ENCODE results near the gene SSR2. TPM values are rescaled to one million over a fixed set of nuclear protein-coding genes. Genes with fewer than 3 reads are reported as not detected.

SSR2 gene
- total RNA-seq, 2 experiments from 2014 or later = 147 to 153 TPM

DNA sequence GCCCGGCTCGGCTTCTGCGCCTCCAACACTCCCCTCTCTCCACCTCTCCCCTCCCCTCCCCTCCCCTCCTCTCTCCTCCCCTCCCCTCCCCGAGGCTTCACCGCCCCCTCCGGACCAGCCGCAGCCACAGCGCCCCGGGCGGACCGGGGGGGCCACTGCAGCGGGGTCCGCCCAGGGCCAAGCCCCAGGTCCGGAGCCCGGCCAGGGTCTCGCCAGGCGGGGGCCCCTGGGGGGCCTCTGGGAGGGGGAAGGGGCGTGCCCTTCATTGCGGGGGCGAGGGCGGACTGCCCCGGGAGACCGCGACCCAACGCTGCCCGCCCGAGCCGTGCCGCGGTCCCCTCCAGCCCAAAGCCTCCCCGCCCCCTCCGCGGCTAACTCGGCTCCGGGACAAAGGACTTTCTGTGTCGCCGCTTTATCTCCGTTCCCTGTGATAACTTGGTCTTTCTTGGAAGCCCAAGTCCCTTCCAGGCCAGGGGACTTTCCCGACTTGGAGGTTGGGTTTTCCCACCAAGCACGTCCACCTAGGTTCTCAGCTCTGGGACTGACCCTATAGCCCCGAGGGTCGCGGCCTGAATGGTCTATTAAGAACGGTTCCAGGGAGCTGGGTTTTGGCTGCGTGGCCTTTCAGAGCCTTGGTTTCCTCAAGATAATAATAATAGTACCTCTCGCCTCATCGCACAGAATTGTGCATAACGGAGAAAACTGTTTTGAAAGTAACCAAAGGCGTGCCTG lies 33.2 kb upstream of the SSR2 start, which contains the start of gene UBQLN4:
Gene UBQLN4, minus strand, starts transcription at position 31 of the 732 bp plus-strand sequence. CDS start 97 bp downstream, outside the sequence.
- H3K9me3 ChIP-seq (ENCODE audit: low read length) = no peaks in the 10 kb centered on the region
- peak within 1 kb of the TSS; percentile 81 for H3K4me3 ChIP-seq (ENCODE audit: low read depth, low read length, poor library complexity, severe bottlenecking)
- H3K9me2 ChIP-seq (ENCODE audit: insufficient read depth, low read length) = no peaks in the 10 kb centered on the region
- H4K20me1 ChIP-seq (ENCODE audit: insufficient read depth, low read length) = no peaks in the 10 kb centered on the region
- CTCF ChIA-PET (ENCODE audit: unreplicated experiment) = interaction anchor here (0.6 kb wide), 3 partner anchors 9 to 64 kb away, joined by 5 to 7 read pairs (median 6); no protein-coding TSS in a partner anchor
- peak within 1 kb of the TSS; percentile 86 for H3K27ac ChIP-seq (ENCODE audit: low read depth, low read length, poor library complexity, severe bottlenecking)
- POLR2A ChIA-PET = interaction anchor here (0.6 to 0.7 kb wide), 3 partner anchors 15 to 139 kb away, joined by 3 to 6 read pairs (median 6); no protein-coding TSS in a partner anchor
- peaks cover 19% of the 10 kb centered on the region for H3K36me3 ChIP-seq (ENCODE audit: insufficient read depth, low read length)
- BruUV-seq (replicated peaks) = TSS peak; percentile 99
- H3K4me2 ChIP-seq (ENCODE audit: low read length) = peak within 1 kb of the TSS; percentile 95
- H2AFZ ChIP-seq (ENCODE audit: low read length) = peak within 1 kb of the TSS; percentile 59
- DNase-seq (ENCODE audit: low spot score) = peak; percentile 91
- H3K4me1 ChIP-seq (ENCODE audit: insufficient read depth, low read length, poor library complexity, severe bottlenecking) = peaks cover 21% of the 10 kb centered on the region
- intact Hi-C loops (cut with micrococcal nuclease; ENCODE audit: unreplicated experiment) = loop anchor here (2.0 kb wide), 2 partner anchors 33 to 119 kb away; partner anchors contain the start of genes KHDC4 and SSR2
- TF ChIP-seq, protein P1, sequence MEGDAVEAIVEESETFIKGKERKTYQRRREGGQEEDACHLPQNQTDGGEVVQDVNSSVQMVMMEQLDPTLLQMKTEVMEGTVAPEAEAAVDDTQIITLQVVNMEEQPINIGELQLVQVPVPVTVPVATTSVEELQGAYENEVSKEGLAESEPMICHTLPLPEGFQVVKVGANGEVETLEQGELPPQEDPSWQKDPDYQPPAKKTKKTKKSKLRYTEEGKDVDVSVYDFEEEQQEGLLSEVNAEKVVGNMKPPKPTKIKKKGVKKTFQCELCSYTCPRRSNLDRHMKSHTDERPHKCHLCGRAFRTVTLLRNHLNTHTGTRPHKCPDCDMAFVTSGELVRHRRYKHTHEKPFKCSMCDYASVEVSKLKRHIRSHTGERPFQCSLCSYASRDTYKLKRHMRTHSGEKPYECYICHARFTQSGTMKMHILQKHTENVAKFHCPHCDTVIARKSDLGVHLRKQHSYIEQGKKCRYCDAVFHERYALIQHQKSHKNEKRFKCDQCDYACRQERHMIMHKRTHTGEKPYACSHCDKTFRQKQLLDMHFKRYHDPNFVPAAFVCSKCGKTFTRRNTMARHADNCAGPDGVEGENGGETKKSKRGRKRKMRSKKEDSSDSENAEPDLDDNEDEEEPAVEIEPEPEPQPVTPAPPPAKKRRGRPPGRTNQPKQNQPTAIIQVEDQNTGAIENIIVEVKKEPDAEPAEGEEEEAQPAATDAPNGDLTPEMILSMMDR (conservative IDR thresholded peaks at IDR 0.05; ENCODE audit: low read length) = peak; percentile 63
- no peak for TF ChIP-seq EZH2phosphoT487 (IDR thresholded peaks at IDR 0.05; ENCODE audit: borderline replicate concordance, low read depth, low read length)
- H3K79me2 ChIP-seq (ENCODE audit: insufficient read depth, low read depth, low read length) = peaks cover 21% of the 10 kb centered on the region; the same call in 1 of the 2 replicates

DNA sequence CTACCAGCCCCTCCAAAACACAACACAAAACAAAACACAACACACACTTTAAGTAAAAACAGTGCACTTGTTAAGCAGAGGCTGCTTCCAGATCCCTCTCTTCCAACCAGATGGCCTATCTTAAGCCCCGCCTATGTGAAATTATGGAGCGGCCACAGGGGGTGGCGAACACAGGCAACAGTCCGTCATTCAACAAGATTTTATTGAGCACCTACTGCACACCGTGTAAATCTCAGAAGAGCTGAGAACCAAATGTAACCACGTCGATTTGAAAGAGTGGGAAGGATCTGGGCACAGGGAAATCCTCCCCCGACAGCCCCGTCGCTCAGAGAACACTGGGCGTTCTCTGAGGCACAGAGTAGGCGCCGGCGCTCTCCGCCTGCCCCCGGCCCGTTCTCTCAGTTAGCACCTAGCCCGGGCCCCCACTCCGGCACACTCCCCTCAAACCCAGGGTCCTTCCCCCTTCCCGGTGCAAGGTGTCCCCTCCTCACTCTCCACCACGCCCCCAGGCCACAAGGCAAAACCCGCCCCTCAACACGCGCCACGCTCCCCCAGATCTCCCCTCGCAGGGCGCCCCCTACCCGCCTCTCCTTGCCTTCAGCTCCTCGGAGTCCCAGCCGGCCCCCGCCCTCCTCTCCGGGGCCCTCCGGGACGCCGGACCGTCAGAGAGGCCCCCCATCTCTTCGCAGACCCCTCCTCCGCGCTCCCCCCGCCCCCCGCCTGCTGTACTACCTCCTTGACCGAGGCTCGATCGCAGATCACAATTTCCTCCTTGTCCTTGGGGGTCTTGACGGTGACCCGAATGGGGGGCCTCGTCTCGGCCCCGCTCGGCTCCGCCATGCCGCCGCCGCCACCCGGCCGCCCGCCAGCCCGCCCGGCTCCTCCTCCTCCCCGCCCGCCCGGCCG lies 32.4 kb upstream of the SSR2 start:
- Histone ChIP-seq H3K36me3 (ENCODE audit: insufficient read depth, low read length) (peaks cover 23% of the 10 kb centered on the region), H3K4me3 (ENCODE audit: low read depth, low read length, poor library complexity, severe bottlenecking) (peak overlapping the region; percentile 81), H4K20me1 (ENCODE audit: insufficient read depth, low read length) (no peaks in the 10 kb centered on the region), H3K4me1 (ENCODE audit: insufficient read depth, low read length, poor library complexity, severe bottlenecking) (peaks cover 21% of the 10 kb centered on the region), H3K27ac (ENCODE audit: low read depth, low read length, poor library complexity, severe bottlenecking) (peak overlapping the region; percentile 29), H2AFZ (ENCODE audit: low read length) (peak overlapping the region; percentile 45; the same call in 1 of the 2 replicates), H3K9me3 (ENCODE audit: low read length) (no peaks in the 10 kb centered on the region), H3K79me2 (ENCODE audit: insufficient read depth, low read depth, low read length) (peaks cover 21% of the 10 kb centered on the region; the same call in 1 of the 2 replicates), H3K4me2 (ENCODE audit: low read length) (peak overlapping the region; percentile 80), H3K9me2 (ENCODE audit: insufficient read depth, low read length) (no peaks in the 10 kb centered on the region)
- peak; percentile 78 for DNase-seq (ENCODE audit: low spot score)
- intact Hi-C loops (cut with micrococcal nuclease; ENCODE audit: unreplicated experiment) = no loop called here
- ChIA-PET CTCF (ENCODE audit: unreplicated experiment) (interaction anchor here (0.5 to 0.6 kb wide), 4 partner anchors 8 to 63 kb away, joined by 3 to 7 read pairs (median 6); no protein-coding TSS in a partner anchor), POLR2A (interaction anchor here (0.6 to 0.7 kb wide), 4 partner anchors 14 to 472 kb away, joined by 3 to 6 read pairs (median 4); no protein-coding TSS in a partner anchor)
- no TSS peak for BruUV-seq (replicated peaks)
- TF ChIP-seq, protein P1 (conservative IDR thresholded peaks at IDR 0.05; ENCODE audit: low read length) = peak; percentile 54; the same call in 1 of the 2 replicates
- TF ChIP-seq EZH2phosphoT487 (IDR thresholded peaks at IDR 0.05; ENCODE audit: borderline replicate concordance, low read depth, low read length) = no peak

All from OCI-LY7 (cell line).